Breast epithelium (tissue), 4 donors: ENCODE results near the gene C3orf70. TPM values are rescaled to one million over a fixed set of nuclear protein-coding genes. Genes with fewer than 3 reads are reported as not detected.
A peak's percentile ranks its signal among the peaks of the same experiment; 100 is the strongest.

Experiments
- DNase-seq, 2 donors: peaks; one replicate each; pipeline ENCODE4 v3.0.0-alpha.2; 2019; ENCODE audit warnings: low spot score in 2 of 2
- H3K27ac ChIP-seq, 2 donors: fragments of 200-600 bp; sonication (generic) in 1 of 2; one replicate each; pipeline ENCODE4 v1.5.1; 2016 to 2019; ENCODE audit warnings: mild to moderate bottlenecking in 1 of 2
- H3K27me3 ChIP-seq, 2 donors: fragments of 200-600 bp; sonication (generic) in 1 of 2; one replicate each; pipeline versions ENCODE4 v1.5.1 to v1.6.0; 2017 to 2019; ENCODE audit warnings: control low read depth in 1 of 2, mild to moderate bottlenecking in 1 of 2
- H3K36me3 ChIP-seq: fragments of 200-600 bp; one replicate; pipeline ENCODE4 v1.5.1; 2019
- H3K4me1 ChIP-seq, 2 donors: fragments of 200-600 bp; sonication (generic); one replicate each; pipeline ENCODE4 v1.5.1; 2016 to 2019; ENCODE audit warnings: control low read depth in 1 of 2
- H3K4me3 ChIP-seq, 3 donors: fragments of 200-600 bp; sonication (generic); 1 replicate in 2 of 3; 2 replicates in 1 of 3; pipeline ENCODE4 v1.5.1; 2016 to 2019; ENCODE audit warnings: mild to moderate bottlenecking in 3 of 3, moderate library complexity in 2 of 3
- H3K9me3 ChIP-seq, 2 donors: fragments of 200-600 bp; sonication (generic) in 1 of 2; one replicate each; pipeline ENCODE4 v1.5.1; 2016 to 2019; ENCODE audit warnings: control low read depth in 1 of 2
- POLR2A ChIP-seq: fragments of 450-650 bp; IDR thresholded peaks from one replicate; pipeline ENCODE4 v1.6.1; 2016; ENCODE audit warnings: antibody characterized with exemption, mild to moderate bottlenecking, moderate library complexity
- POLR2AphosphoS5 ChIP-seq, 3 donors: sonication (generic); formaldehyde crosslinking; IDR thresholded peaks; one replicate each; pipeline ENCODE4 v1.6.1; 2017; ENCODE audit warnings: antibody characterized with exemption in 3 of 3
- intact Hi-C: fragments of 100-400 bp; cut with DNase I; formaldehyde crosslinking; loops from one replicate; pipeline ENCODE4 v1.15.1; 2023; ENCODE audit warnings: low total_unique reads
- total RNA-seq, 3 donors: library from RNA; depleted of rRNA; stranded (reverse); fragments of >200 nt; gene quantifications; one replicate each; pipeline ENCODE4 v1.1.0, GENCODE V29; 2016
- TF ChIP-seq, protein P1 (sequence below), 3 donors: fragments of 450-650 bp; IDR thresholded peaks; one replicate each; pipeline ENCODE4 v1.5.1; 2016 to 2017; ENCODE audit warnings: antibody characterized with exemption in 3 of 3, mild to moderate bottlenecking in 3 of 3, moderate library complexity in 3 of 3

Gene C3orf70
- total RNA-seq, 3 donors from 2014 or later: 1.3 to 4.8 (median 3.8) TPM

GRCh38 chr3:185195652-185196051 is 42.8 kb upstream of the C3orf70 start:
- TF ChIP-seq, protein P1, sequence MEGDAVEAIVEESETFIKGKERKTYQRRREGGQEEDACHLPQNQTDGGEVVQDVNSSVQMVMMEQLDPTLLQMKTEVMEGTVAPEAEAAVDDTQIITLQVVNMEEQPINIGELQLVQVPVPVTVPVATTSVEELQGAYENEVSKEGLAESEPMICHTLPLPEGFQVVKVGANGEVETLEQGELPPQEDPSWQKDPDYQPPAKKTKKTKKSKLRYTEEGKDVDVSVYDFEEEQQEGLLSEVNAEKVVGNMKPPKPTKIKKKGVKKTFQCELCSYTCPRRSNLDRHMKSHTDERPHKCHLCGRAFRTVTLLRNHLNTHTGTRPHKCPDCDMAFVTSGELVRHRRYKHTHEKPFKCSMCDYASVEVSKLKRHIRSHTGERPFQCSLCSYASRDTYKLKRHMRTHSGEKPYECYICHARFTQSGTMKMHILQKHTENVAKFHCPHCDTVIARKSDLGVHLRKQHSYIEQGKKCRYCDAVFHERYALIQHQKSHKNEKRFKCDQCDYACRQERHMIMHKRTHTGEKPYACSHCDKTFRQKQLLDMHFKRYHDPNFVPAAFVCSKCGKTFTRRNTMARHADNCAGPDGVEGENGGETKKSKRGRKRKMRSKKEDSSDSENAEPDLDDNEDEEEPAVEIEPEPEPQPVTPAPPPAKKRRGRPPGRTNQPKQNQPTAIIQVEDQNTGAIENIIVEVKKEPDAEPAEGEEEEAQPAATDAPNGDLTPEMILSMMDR (IDR thresholded peaks at IDR 0.05): no peak
- TF ChIP-seq POLR2AphosphoS5 (IDR thresholded peaks at IDR 0.05): no peak
- TF ChIP-seq POLR2A: no peak
- intact Hi-C loops: no loop called here

DNA sequence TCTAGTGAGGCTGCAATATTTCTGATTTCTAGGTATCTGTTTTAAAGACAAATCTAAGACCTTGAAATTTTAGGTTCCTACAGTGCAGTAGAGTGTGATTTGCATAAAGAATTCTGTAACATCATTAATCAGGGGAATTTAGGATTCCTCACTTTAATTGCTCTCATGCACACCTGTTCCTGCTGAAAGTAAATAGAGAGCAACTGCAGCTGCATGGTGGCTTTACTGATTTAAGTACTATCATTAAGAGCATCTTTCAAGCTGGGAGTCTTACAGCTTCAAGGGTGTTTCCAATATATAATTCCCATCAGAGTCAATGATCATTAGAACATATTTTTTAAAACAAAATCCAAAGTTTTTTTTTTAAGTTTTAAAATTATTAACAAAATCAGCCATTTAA is 36.0 kb upstream of the C3orf70 start:
- intact Hi-C loops: loop anchor here (5.0 kb wide), 1 partner anchor 897 kb away; no protein-coding TSS in a partner anchor

More at GRCh38 chr3:185195652-185196051, 42.8 kb upstream of the C3orf70 start:
- H3K4me3 ChIP-seq: no peak overlapping the region
- H3K27me3 ChIP-seq: no peaks in the 10 kb centered on the region
- H3K27ac ChIP-seq: no peak overlapping the region
- no peaks in the 10 kb centered on the region for H3K9me3 ChIP-seq
- no peaks in the 10 kb centered on the region for H3K4me1 ChIP-seq
- DNase-seq: no peak
- no peaks in the 10 kb centered on the region for H3K36me3 ChIP-seq

DNA sequence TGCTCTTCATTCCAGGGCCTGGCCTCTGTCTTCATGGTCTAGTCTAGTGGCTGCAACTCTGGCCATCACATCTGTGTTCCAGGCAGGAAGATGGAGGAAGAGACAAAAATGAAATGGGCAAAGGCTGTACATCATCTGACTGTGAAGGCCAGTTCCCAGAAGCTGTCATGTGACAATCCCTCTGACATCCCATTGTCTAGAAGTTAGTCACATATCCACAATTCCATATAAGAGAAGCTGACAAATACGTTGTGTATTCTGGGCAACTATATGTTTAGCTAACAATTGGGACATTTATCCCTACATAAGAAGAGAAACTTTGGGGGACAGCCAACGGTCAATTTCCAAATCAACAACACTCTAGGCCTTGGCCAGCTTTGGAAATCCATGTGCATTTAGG is 34.5 kb upstream of the C3orf70 start:
- no peak overlapping the region for H3K27ac ChIP-seq
- no peak overlapping the region for H3K4me3 ChIP-seq
- H3K36me3 ChIP-seq: no peaks in the 10 kb centered on the region
- no peaks in the 10 kb centered on the region for H3K27me3 ChIP-seq
- H3K9me3 ChIP-seq: no peaks in the 10 kb centered on the region
- no peak for DNase-seq
- TF ChIP-seq POLR2AphosphoS5 (IDR thresholded peaks at IDR 0.05) (no peak), POLR2A (no peak)
- TF ChIP-seq, protein P1 (IDR thresholded peaks at IDR 0.05): no peak
- intact Hi-C loops: loop anchor here (5.0 kb wide), 1 partner anchor 895 kb away; no protein-coding TSS in a partner anchor
- no peaks in the 10 kb centered on the region for H3K4me1 ChIP-seq

More for the DNA sequence above, 36.0 kb upstream of the C3orf70 start:
- Histone ChIP-seq H3K4me1 (no peaks in the 10 kb centered on the region), H3K27me3 (no peaks in the 10 kb centered on the region), H3K4me3 (no peak overlapping the region), H3K36me3 (no peaks in the 10 kb centered on the region), H3K9me3 (no peaks in the 10 kb centered on the region), H3K27ac (no peak overlapping the region)
- TF ChIP-seq POLR2A (no peak), POLR2AphosphoS5 (IDR thresholded peaks at IDR 0.05) (no peak)
- TF ChIP-seq, protein P1 (IDR thresholded peaks at IDR 0.05): no peak
- no peak for DNase-seq

- Histone ChIP-seq H3K27ac (no peak overlapping the region), H3K9me3 (no peaks in the 10 kb centered on the region), H3K27me3 (no peaks in the 10 kb centered on the region), H3K4me3 (no peak overlapping the region), H3K4me1 (no peaks in the 10 kb centered on the region), H3K36me3 (no peaks in the 10 kb centered on the region)
- intact Hi-C loops: no loop called here
- TF ChIP-seq POLR2A: no peak
- TF ChIP-seq, protein P1 (IDR thresholded peaks at IDR 0.05): peak; percentile 45 to 55 (median 50)
- TF ChIP-seq POLR2AphosphoS5 (IDR thresholded peaks at IDR 0.05): no peak
- no peak for DNase-seq
Observed at GRCh38 chr3:185176750-185177359, 24.0 kb upstream of the C3orf70 start.

- Histone ChIP-seq H3K9me3 (no peaks in the 10 kb centered on the region), H3K4me3 (peak overlapping the region in 1 of 3 donors; percentile 11), H3K36me3 (no peaks in the 10 kb centered on the region), H3K4me1 (no peaks in the 10 kb centered on the region), H3K27me3 (no peaks in the 10 kb centered on the region), H3K27ac (peak overlapping the region in 1 of 2 donors; percentile 58)
- intact Hi-C loops: no loop called here
- no peak for DNase-seq
- no peak for TF ChIP-seq POLR2AphosphoS5 (IDR thresholded peaks at IDR 0.05)
- TF ChIP-seq POLR2A: no peak
- TF ChIP-seq, protein P1 (IDR thresholded peaks at IDR 0.05): no peak
Observed at GRCh38 chr3:185175370-185175987, 22.6 kb upstream of the C3orf70 start.
